ENCODE data around the gene CDK1. TPM values are rescaled to one million over a fixed set of nuclear protein-coding genes. Genes with fewer than 3 reads are reported as not detected.
"Not testable (repeated sequence)": the region's sequence is repeated elsewhere in the genome, so short reads cannot be mapped to it uniquely, and the experiment has no call there.

CDK1 gene
- total RNA-seq, 2 experiments from 2014 or later, result 0.75 to 1.1 TPM

- DNase-seq (no peak), ATAC-seq (ENCODE audit: poor library complexity) (no peak)
- no peaks in the 10 kb centered on the region for H3K4me1 ChIP-seq (ENCODE audit: insufficient read depth, low read length)
- H3K27me3 Mint-ChIP-seq, result peaks cover 5% of the 10 kb centered on the region
- no peak overlapping the region for H3K4me3 ChIP-seq (ENCODE audit: low read length)
- H3K4me3 Mint-ChIP-seq, result no peak overlapping the region
- H3K36me3 Mint-ChIP-seq (ENCODE audit: low read depth), result no peaks in the 10 kb centered on the region
- no peak overlapping the region for H3K27ac ChIP-seq (ENCODE audit: low read depth in 1 of 2, low read length in 2 of 2)
- H3K36me3 ChIP-seq (ENCODE audit: insufficient read depth, low read length), result no peaks in the 10 kb centered on the region
- ChIA-PET CTCF (no interaction called here), POLR2A (no interaction called here)
- H3K27ac Mint-ChIP-seq, result no peak overlapping the region
- no peaks in the 10 kb centered on the region for H3K9me3 ChIP-seq (ENCODE audit: control insufficient read depth in 1 of 2, insufficient read depth in 1 of 2, low read length in 2 of 2)
- H3K9me3 Mint-ChIP-seq, result no peaks in the 10 kb centered on the region
- TF ChIP-seq CTCF (IDR thresholded peaks at IDR 0.05), result no peak
- intact Hi-C loops (cut with DNase I, micrococcal nuclease), result no loop called here
- no peaks in the 10 kb centered on the region for H3K27me3 ChIP-seq (ENCODE audit: control insufficient read depth in 1 of 2, insufficient read depth in 2 of 2, low read length in 2 of 2)
- no peaks in the 10 kb centered on the region for H3K4me1 Mint-ChIP-seq (ENCODE audit: low read depth)
These were observed 47.2 kb downstream of the CDK1 start for GRCh38 chr10:60825520-60825919.

- CTCF ChIA-PET, result no interaction called here
- no peak overlapping the region for H3K4me3 ChIP-seq (ENCODE audit: low read length)
- H3K27ac ChIP-seq (ENCODE audit: low read depth in 1 of 2, low read length in 2 of 2), result no peak overlapping the region
- TF ChIP-seq CTCF (IDR thresholded peaks at IDR 0.05), result no peak
- Mint-ChIP-seq H3K4me3 (no peak overlapping the region), H3K27me3 (peaks cover 5% of the 10 kb centered on the region), H3K27ac (no peak overlapping the region), H3K4me1 (ENCODE audit: low read depth) (no peaks in the 10 kb centered on the region), H3K9me3 (no peaks in the 10 kb centered on the region), H3K36me3 (ENCODE audit: low read depth) (no peaks in the 10 kb centered on the region)
- DNase-seq (no peak), ATAC-seq (ENCODE audit: poor library complexity) (no peak)
- POLR2A ChIA-PET, result no interaction called here
- no peaks in the 10 kb centered on the region for H3K27me3 ChIP-seq (ENCODE audit: control insufficient read depth in 1 of 2, insufficient read depth in 2 of 2, low read length in 2 of 2)
- H3K9me3 ChIP-seq (ENCODE audit: control insufficient read depth in 1 of 2, insufficient read depth in 1 of 2, low read length in 2 of 2), result no peaks in the 10 kb centered on the region
- no peaks in the 10 kb centered on the region for H3K36me3 ChIP-seq (ENCODE audit: insufficient read depth, low read length)
- no peaks in the 10 kb centered on the region for H3K4me1 ChIP-seq (ENCODE audit: insufficient read depth, low read length)
- intact Hi-C loops (cut with DNase I, micrococcal nuclease), result no loop called here
These were observed 49.7 kb downstream of the CDK1 start for GRCh38 chr10:60827791-60828488.

- Histone ChIP-seq H3K27me3 (ENCODE audit: control insufficient read depth in 1 of 2, insufficient read depth in 2 of 2, low read length in 2 of 2) (no peaks in the 10 kb centered on the region), H3K9me3 (ENCODE audit: control insufficient read depth in 1 of 2, insufficient read depth in 1 of 2, low read length in 2 of 2) (no peaks in the 10 kb centered on the region), H3K27ac (ENCODE audit: low read depth in 1 of 2, low read length in 2 of 2) (no peak overlapping the region), H3K36me3 (ENCODE audit: insufficient read depth, low read length) (no peaks in the 10 kb centered on the region), H3K4me1 (ENCODE audit: insufficient read depth, low read length) (no peaks in the 10 kb centered on the region), H3K4me3 (ENCODE audit: low read length) (no peak overlapping the region)
- H3K9me3 Mint-ChIP-seq, result no peaks in the 10 kb centered on the region
- H3K36me3 Mint-ChIP-seq (ENCODE audit: low read depth), result no peaks in the 10 kb centered on the region
- intact Hi-C loops (cut with DNase I, micrococcal nuclease), result no loop called here
- H3K4me3 Mint-ChIP-seq, result no peak overlapping the region
- CTCF ChIA-PET, result no interaction called here
- H3K27me3 Mint-ChIP-seq, result peaks cover 5% of the 10 kb centered on the region
- DNase-seq (no peak), ATAC-seq (ENCODE audit: poor library complexity) (no peak)
- no peak for TF ChIP-seq CTCF (IDR thresholded peaks at IDR 0.05)
- no peak overlapping the region for H3K27ac Mint-ChIP-seq
- POLR2A ChIA-PET, result interaction anchor here (1.7 kb wide), 1 partner anchor 8 kb away, joined by 3 read pairs; no protein-coding TSS in a partner anchor
- H3K4me1 Mint-ChIP-seq (ENCODE audit: low read depth), result no peaks in the 10 kb centered on the region
These were observed 50.2 kb downstream of the CDK1 start for GRCh38 chr10:60828489-60828852.

- H3K4me1 Mint-ChIP-seq (ENCODE audit: low read depth); H3K9me3 Mint-ChIP-seq; H3K9me3 ChIP-seq (ENCODE audit: control insufficient read depth in 1 of 2, insufficient read depth in 1 of 2, low read length in 2 of 2); H3K36me3 Mint-ChIP-seq (ENCODE audit: low read depth); H3K27ac Mint-ChIP-seq; H3K4me1 ChIP-seq (ENCODE audit: insufficient read depth, low read length); ATAC-seq (ENCODE audit: poor library complexity); intact Hi-C loops (cut with DNase I, micrococcal nuclease); H3K4me3 Mint-ChIP-seq; POLR2A ChIA-PET; H3K36me3 ChIP-seq (ENCODE audit: insufficient read depth, low read length); H3K4me3 ChIP-seq (ENCODE audit: low read length); H3K27me3 Mint-ChIP-seq; H3K27ac ChIP-seq (ENCODE audit: low read depth in 1 of 2, low read length in 2 of 2); DNase-seq; H3K27me3 ChIP-seq (ENCODE audit: control insufficient read depth in 1 of 2, insufficient read depth in 2 of 2, low read length in 2 of 2): not testable (repeated sequence)
- CTCF ChIA-PET, result interaction anchor here (1.9 kb wide), 1 partner anchor 10 kb away, joined by 3 read pairs; no protein-coding TSS in a partner anchor
These were observed 53.9 kb downstream of the CDK1 start for GRCh38 chr10:60832136-60832535.

Data from CD4-positive, alpha-beta T cell (primary cell).